Effector CD8-positive, alpha-beta T cell (primary cell): ENCODE results near the gene HPCAL1.

Experiments
- DNase-seq: peaks from one replicate; lab custom pipeline; 2025; lab: John Stamatoyannopoulos, UW

Gene HPCAL1

GRCh38 chr2:10303694-10304378 is 1.1 kb downstream of the HPCAL1 start:
- no peak for DNase-seq

GRCh38 chr2:10304458-10305253 is 2.0 kb downstream of the HPCAL1 start:
- DNase-seq = no peak

GRCh38 chr2:10305254-10305635 is 2.5 kb downstream of the HPCAL1 start:
- peak; percentile 21 for DNase-seq

DNA sequence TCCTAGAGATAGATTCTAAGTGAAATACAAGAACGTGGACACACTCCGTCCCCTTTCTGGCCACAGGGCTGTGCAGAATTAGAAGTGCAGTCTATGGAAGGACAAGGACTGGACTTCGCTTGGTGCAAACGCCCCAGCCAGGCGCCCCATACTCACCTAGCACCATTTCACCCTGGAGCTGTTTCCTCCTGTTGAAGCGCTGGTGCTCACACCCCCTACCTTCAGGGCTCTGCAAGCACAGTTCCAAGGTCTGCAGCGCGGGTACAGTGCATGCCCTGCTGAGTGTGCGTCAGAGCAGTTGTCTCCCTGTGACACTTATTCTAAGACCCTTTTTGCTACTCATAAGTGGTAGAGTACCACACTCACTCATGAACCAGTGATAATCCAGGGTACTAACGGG is 3.0 kb downstream of the HPCAL1 start:
- DNase-seq = peak; percentile 17

DNA sequence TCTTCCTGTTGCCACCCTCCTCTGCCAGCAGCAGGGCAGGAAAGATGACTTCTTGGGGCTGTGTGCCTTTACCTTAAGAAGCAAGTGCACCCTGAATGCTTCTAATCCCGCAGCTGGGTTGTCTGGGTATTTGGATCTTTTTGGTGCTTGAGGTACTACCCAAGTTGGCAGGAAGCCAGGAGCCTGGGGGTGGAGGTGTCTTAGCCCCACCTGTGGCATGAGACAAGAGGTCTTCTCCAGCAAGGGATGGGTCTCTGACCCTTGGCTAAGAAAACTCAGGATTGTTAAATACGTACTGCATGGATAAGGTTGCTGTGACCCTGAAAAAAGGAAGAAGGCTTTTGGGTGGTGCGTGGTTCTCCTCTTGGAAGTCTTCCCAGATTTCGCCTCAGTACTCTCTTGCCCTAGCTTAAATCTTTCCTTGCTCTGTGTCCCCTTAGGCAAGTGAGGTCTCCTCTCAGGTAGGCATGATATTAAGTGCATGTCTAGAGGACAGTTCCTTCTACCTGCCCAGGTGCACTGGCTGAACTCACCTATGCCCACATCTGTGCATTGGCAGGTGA is 4.3 kb downstream of the HPCAL1 start:
- peak; percentile 20 for DNase-seq

DNA sequence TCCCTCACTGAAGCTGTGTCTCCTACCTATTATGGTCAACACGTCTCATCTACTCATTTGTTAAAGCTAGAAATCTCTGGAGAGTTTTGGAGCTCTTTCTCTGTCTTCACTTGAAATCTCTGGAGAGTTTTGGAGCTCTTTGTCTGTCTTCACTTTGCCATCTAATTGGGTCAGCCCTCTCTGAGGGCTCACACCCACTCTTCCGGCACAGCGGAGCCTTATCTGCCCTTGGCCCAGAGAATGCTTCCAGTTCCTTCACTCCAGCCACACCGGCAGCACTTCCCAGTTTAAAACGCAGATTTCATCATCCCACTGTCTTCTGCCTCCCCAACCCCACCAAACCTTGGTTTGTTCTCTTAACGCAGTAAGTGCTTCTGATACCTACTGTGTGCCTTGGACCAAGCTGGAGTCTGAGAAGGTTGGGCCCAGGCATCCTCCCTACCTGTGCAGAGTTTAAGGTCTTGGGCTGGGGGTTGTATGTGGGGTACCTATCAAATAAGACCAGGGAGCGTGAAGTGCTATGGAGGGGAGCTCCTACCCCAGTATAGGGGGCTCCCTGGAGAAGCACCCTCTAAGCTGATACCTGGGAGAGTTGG is 5.0 kb downstream of the HPCAL1 start:
- DNase-seq = no peak

DNA sequence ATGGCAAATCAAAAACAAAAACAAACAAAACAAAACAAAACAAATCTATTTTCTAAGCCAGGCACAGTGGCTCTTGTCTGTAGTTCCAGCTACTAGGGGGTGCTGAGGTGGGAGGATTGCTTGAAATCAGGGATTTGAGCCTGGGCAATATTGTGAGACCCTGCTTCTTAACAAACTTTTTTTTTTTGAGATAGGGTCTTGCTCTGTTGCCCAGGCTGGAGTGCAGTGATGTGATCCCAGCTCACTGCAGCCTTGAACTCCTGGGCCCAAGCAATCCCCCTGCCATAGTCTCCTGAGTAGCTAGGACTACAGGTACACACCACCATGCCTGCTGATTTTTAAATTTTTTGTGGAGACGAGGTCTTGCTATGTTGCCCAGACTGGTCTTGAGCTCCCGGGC is 6.2 kb downstream of the HPCAL1 start:
- DNase-seq = no peak

- no peak for DNase-seq
Measured at GRCh38 chr2:10309286-10309685, 6.6 kb downstream of the HPCAL1 start.

GRCh38 chr2:10310309-10310888 is 7.7 kb downstream of the HPCAL1 start:
- DNase-seq = no peak

DNA sequence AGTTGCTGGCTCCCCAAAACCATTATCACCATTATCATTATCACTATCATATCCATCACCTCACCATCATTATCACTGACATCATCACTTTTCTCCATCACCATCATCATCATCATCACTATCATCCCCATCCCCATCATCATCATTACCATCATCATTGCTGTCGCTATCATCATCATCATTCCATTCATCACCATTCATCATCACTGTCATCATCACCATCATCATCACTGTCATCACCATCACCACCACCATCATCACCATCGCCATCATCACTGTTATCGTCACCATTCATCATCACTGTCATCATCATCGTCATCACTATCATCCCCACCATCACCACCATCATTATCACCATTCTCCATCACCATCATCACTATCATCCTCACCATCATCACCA is 9.0 kb downstream of the HPCAL1 start:
- DNase-seq = no peak

GRCh38 chr2:10312437-10312957 is 9.8 kb downstream of the HPCAL1 start:
- no peak for DNase-seq

DNA sequence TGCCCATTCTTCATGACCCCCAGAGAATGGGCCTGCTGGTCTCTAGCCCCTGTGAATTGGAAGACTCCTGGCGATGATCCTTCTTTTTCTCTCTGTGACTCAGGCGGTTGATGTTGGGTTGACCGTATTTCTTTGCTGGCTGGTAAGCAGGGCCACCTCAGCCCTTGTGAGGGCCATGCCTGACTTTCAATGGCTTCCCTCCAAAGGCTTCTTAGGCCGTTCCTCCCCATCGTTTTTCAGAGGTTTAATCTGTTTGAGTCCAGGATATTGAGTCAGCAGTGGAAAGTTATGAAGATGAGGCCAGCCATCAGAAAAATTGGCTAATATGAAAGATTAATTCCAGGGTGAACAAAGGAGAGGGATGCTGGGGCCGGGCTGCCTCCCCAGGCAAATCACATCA is 13.6 kb downstream of the HPCAL1 start:
- no peak for DNase-seq

DNA sequence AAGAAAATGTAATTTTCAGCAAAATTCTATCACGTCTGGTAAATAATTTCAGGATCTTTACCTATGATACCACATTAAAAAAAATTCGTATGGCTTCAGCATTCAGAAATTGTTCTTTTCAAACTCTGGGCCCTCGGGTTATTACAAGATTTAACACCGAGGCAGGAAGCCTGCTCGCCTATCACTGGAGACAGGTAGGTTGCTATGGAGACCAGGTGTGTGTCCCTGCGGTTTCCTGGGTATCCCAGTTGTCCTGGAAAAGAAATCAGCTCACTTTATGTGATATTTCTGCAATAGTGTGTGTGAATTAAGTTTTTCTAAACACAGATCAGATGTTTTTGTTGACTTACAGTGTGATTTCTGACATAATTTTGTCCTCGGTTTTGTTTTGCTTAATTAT is 14.2 kb downstream of the HPCAL1 start:
- no peak for DNase-seq

DNA sequence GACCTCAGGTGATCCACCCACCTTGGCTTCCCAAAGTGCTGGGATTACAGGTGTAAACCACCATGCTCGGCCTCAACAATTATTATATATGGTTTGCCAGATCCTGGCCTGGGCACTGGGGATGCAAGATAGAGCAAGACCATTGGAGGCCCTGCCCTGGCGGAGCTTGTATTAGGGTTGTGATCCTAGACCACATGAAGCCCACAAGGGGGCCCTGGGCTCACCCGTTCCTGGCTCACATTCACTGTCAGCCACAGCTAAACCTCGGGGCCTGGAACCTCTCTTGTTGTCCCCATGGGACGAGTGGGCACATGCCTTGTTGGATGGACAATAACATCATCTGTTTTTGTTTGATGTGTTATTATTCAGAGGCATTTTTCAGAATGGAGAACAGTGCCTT is 14.9 kb downstream of the HPCAL1 start:
- no peak for DNase-seq

- no peak for DNase-seq
Measured at GRCh38 chr2:10318345-10318744, 15.6 kb downstream of the HPCAL1 start.

- no peak for DNase-seq
Measured at GRCh38 chr2:10319892-10320574, 17.3 kb downstream of the HPCAL1 start.

GRCh38 chr2:10320575-10320931 is 17.8 kb downstream of the HPCAL1 start:
- no peak for DNase-seq

- no peak for DNase-seq
Measured at GRCh38 chr2:10320933-10321332, 18.2 kb downstream of the HPCAL1 start.

DNA sequence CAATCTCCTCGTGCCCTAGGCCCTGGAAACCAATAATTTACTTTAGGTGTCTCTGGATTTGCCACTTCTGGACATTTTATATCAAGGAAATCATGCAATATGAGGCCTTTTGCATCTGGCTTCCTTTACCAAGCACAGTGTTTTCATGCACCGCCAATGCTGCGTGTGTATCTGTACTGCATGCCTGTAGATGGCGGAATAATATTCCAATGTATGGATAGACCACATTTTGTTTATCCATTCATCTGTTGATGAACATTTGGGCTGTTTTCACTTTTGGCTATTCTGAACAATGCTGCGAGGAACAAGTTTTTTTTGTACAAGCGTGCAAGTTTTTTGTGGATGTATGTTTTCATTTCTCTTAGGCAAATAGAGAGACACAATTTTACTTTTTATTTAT is 18.9 kb downstream of the HPCAL1 start:
- no peak for DNase-seq

- DNase-seq = no peak
Measured at GRCh38 chr2:10322481-10322880, 19.8 kb downstream of the HPCAL1 start.

- no peak for DNase-seq
Measured at GRCh38 chr2:10322973-10323372, 20.3 kb downstream of the HPCAL1 start.

- no peak for DNase-seq
Measured at GRCh38 chr2:10323535-10323934, 20.8 kb downstream of the HPCAL1 start.
